ENCODE measurements around the gene FYTTD1.

The FYTTD1 gene

DNA sequence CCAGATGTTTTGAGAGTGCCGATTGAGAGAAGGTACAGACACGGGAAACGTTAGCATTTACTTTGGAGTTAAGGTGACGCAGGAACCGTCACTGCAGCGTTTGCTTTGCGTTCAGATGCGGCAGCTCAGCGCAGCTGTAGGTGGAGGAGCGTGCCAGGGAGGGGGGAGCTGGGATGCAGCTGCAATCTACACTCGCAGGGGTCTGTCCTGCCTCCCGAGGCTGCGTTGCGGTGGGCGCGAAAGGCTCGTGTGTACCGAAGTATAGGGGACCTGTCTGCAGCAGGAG, 425 bp upstream of the FYTTD1 start:
- peak; percentile 52 for ATAC-seq (ENCODE audit: low read depth)

DNA sequence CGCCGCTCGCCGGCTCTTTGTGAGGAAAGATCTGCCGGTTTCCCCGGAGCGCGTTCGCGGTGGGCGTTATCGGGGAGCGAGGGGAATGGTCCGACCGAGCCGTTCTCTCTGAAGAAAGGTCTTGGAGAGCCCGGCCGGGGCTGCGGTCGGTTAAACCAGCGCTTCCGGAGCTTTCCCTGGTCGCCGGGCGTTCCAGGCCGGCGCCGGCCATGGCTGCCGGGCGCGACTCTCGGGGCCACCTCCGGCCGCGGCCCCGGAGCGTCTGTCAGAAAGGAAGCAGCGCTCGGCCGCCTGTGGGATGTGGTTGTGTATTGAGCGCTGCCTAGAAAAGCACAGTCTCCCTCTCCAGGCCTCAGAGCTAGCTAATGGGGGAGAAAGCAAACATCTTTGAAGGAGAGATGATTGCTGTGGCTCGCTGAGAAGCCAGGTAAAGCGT, 731 bp downstream of the FYTTD1 start:
- Mint-ChIP-seq H3K27me3 (no peaks in the 10 kb centered on the region), H3K4me3 (peak overlapping the region; percentile 93), H3K36me3 (no peaks in the 10 kb centered on the region), H3K27ac (peak overlapping the region; percentile 94), H3K4me1 (peaks cover 29% of the 10 kb centered on the region), H3K9me3 (no peaks in the 10 kb centered on the region)
- peak; percentile 50 to 58 for DNase-seq (ENCODE audit: low spot score in 2 of 2)
- ATAC-seq (ENCODE audit: low read depth), result peak; percentile 39

More for the DNA sequence above, 425 bp upstream of the FYTTD1 start:
- Mint-ChIP-seq H3K4me3 (peak overlapping the region; percentile 93), H3K9me3 (no peaks in the 10 kb centered on the region), H3K27me3 (no peaks in the 10 kb centered on the region), H3K27ac (peak overlapping the region; percentile 94), H3K4me1 (peaks cover 26% of the 10 kb centered on the region), H3K36me3 (no peaks in the 10 kb centered on the region)
- no peak for DNase-seq (ENCODE audit: low spot score in 2 of 2)

DNA sequence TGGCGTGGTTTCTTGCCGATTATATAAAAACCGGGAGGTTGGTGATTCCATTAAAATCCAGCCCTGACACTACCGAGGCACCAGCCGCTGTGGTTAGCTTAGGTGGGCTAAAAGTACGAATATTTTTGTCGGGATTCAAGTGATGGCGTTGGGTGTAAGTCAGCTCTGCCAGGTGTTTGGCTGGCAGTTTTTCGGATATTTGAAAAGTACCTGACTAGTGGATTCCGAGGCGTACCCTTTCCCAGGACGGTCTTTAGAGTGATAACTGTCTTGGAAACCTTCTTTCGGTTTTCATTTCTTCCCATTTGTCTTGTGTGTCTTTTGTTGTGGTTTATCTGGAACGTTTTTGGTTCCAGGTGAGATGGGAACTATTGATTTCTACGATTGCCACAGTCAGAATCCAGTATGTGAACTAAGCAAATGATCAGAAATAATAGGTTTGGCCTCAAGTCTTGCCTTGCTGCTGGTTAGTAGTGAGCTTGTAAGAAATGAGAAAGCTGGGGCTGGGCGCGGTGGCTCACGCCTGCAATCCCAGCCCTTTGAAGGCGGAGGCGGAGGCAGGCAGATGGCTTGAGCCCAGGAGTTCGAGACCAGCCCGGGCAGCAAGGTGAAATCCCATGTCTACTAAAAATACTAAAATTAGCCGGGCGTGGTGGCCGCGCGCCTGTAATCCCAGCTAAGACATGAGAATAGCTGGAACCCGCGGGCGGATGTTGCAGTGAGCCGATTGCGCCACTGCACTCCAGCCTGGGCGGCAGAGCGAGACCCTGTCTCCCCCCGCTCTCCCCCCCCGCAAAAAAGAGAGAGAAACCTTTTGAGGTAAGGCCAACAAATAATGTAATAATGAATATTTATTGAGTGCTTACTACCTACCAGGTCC, 1.4 kb downstream of the FYTTD1 start:
- Mint-ChIP-seq H3K27ac (peak overlapping the region; percentile 94), H3K9me3 (no peaks in the 10 kb centered on the region), H3K36me3 (no peaks in the 10 kb centered on the region), H3K27me3 (no peaks in the 10 kb centered on the region), H3K4me1 (peaks cover 34% of the 10 kb centered on the region), H3K4me3 (peak overlapping the region; percentile 93)
- DNase-seq (ENCODE audit: low spot score in 2 of 2) (no peak), ATAC-seq (ENCODE audit: low read depth) (no peak)

DNA sequence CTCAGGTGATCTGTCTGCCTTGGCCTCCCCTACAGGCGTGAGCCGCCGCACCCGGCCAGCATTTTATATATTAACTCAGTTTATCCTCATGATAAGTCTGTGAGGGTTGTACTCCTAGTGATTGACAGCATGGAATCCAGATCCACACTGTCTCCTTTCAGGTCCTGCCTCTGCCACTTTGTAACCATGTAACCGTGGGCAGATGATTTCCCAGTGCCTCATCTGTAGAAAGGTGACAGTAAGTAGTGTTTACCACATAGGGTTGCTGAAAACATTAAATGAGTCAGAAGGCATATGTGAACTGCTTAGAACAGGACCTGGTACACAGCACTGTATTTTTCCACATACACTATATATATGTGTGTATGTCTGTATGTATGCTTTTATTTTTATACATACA, 2.4 kb downstream of the FYTTD1 start:
- Mint-ChIP-seq H3K4me3 (peak overlapping the region; percentile 62), H3K4me1 (peaks cover 36% of the 10 kb centered on the region)
- DNase-seq (ENCODE audit: low spot score in 2 of 2), result no peak

DNA sequence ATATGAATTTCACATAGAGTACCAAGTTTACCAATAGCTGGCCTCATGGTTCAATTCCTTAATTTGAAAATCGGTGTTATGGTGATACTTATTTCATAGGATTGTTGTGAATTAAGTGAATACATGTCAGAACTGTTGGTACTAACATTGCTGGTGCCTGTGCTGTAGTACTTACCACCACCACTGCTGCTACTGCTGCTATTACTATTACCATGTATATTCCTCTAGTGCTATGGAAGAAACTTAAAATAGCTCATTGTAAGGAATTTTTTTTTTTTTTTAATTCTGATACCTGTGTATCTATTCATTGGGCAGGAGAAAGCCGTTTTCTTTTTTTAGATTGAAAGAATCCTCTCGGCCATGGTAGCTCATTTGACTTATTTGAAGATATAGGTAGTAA, 3.6 kb downstream of the FYTTD1 start:
- no peak overlapping the region for H3K4me3 Mint-ChIP-seq
- H3K27me3 Mint-ChIP-seq, result no peaks in the 10 kb centered on the region

More for the DNA sequence above, 2.4 kb downstream of the FYTTD1 start:
- H3K9me3 Mint-ChIP-seq, result no peaks in the 10 kb centered on the region
- H3K36me3 Mint-ChIP-seq, result no peaks in the 10 kb centered on the region
- ATAC-seq (ENCODE audit: low read depth), result no peak
- peak overlapping the region; percentile 65 for H3K27ac Mint-ChIP-seq
- no peaks in the 10 kb centered on the region for H3K27me3 Mint-ChIP-seq

DNA sequence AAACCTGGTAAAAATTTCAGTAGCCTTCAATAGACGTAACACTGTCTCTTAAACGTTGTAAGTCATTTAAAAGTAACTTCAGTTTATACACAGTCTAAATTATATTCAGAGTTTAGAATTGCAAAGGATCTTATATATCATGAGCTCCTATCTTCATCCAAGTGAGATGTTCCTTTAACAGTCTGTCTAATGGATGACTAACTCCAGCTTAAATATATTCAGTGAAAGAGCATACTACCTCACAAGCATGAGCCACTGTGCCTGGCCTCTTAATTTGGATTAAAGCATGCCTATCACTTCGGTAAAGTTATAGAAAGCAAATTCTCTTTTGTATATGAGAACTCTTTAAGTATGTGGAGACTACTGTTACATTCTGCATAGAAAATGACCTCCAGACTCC, 7.0 kb downstream of the FYTTD1 start:
- Mint-ChIP-seq H3K27ac (no peak overlapping the region), H3K36me3 (no peaks in the 10 kb centered on the region), H3K4me1 (peaks cover 22% of the 10 kb centered on the region), H3K27me3 (no peaks in the 10 kb centered on the region), H3K4me3 (no peak overlapping the region), H3K9me3 (no peaks in the 10 kb centered on the region)
- DNase-seq (ENCODE audit: low spot score in 2 of 2), result no peak
- no peak for ATAC-seq (ENCODE audit: low read depth)

More for the DNA sequence above, 3.6 kb downstream of the FYTTD1 start:
- Mint-ChIP-seq H3K9me3 (no peaks in the 10 kb centered on the region), H3K4me1 (peaks cover 36% of the 10 kb centered on the region), H3K36me3 (no peaks in the 10 kb centered on the region), H3K27ac (peak overlapping the region; percentile 24)
- no peak for DNase-seq (ENCODE audit: low spot score in 2 of 2)
- no peak for ATAC-seq (ENCODE audit: low read depth)

DNA sequence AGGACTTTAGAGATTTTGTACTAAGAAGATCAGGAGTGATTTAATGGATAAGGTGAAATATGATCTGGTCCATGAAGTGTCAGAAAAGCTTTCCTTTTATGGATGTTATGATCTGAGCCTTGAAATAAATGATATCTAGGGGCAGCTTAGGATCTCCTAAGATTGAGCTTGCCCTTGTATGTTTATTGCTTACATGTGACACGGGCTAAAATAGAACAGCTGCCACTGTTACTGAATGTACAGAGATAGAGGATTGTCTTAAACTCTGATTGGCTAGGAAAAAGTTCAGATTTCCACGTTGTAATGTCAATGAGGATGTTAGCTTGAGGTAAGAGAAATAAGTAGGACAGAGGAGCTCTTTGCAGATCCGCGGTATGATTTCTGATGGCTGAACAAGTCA, 8.8 kb downstream of the FYTTD1 start:
- H3K27me3 Mint-ChIP-seq, result no peaks in the 10 kb centered on the region
- ATAC-seq (ENCODE audit: low read depth) (no peak), DNase-seq (ENCODE audit: low spot score in 2 of 2) (no peak)
- no peak overlapping the region for H3K27ac Mint-ChIP-seq
- H3K36me3 Mint-ChIP-seq, result peaks cover 2% of the 10 kb centered on the region
- peaks cover 13% of the 10 kb centered on the region for H3K4me1 Mint-ChIP-seq
- no peaks in the 10 kb centered on the region for H3K9me3 Mint-ChIP-seq
- H3K4me3 Mint-ChIP-seq, result no peak overlapping the region

DNA sequence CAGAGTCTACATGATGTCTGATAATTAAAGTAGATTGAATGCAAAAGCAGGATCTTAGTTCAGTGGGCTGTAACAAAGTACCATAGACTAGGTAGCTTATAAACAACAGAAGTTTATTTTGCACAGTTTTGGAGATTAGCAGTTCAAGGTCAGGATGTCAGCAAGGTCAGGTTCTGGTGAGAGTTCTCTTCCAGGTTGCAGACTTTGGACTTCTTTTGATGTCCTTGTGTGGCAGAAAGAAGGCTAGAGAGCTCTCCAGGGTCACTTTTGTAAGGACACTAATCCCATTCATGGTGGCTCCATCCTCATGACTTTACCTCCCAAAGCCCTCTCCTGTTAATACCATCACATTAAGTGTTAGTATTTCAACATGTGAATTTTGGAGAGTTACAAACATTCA, 12.1 kb downstream of the FYTTD1 start:
- Mint-ChIP-seq H3K4me1 (no peaks in the 10 kb centered on the region), H3K4me3 (no peak overlapping the region), H3K27me3 (no peaks in the 10 kb centered on the region), H3K9me3 (no peaks in the 10 kb centered on the region), H3K27ac (no peak overlapping the region), H3K36me3 (peaks cover 11% of the 10 kb centered on the region)
- ATAC-seq (ENCODE audit: low read depth) (no peak), DNase-seq (ENCODE audit: low spot score in 2 of 2) (no peak)

DNA sequence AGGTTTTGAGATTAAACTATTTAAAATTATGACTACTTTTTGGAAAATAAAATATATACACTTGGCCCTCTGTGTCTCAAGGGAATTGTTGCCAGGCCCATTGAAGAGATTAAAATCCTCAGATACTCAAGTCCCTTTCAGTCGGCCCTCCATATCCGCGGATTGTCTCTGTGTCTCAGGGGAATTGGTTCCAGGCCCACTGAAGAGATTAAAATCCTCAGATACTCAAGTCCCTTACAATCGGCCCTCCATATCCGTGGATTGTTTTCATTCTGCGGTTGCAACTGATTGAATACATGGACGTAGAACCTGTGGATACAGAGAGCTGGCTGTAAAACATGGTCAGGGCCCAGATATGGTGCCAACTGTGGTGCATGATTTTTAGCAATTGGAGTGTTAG, 25.6 kb downstream of the FYTTD1 start:
- H3K36me3 Mint-ChIP-seq, result peaks cover 40% of the 10 kb centered on the region
- H3K4me3 Mint-ChIP-seq, result no peak overlapping the region
- peak overlapping the region; percentile 33 for H3K27ac Mint-ChIP-seq
- ATAC-seq (ENCODE audit: low read depth) (no peak), DNase-seq (ENCODE audit: low spot score in 2 of 2) (no peak)
- peaks cover 19% of the 10 kb centered on the region for H3K4me1 Mint-ChIP-seq
- H3K27me3 Mint-ChIP-seq, result no peaks in the 10 kb centered on the region
- H3K9me3 Mint-ChIP-seq, result no peaks in the 10 kb centered on the region

DNA sequence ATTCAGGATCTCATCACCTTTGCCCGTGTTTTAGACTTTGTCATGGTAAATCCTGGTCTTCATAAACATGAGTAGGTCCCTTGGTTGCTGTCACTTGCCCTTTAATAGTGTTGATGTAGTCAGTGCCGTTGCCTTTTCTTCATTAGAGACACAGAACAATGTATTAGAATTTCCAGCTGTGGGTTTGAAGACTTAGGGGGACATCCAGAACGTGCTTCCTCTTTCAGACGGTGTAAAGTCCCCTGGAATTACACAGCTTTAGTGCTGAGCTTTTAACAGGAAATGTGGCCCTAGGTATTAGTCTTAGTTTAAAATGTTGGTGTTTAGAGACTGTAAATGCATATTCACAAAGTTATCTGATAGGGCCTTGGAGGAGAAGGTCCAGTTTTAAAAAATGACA, 32.5 kb downstream of the FYTTD1 start:
- Mint-ChIP-seq H3K4me1 (peaks cover 16% of the 10 kb centered on the region), H3K27ac (peak overlapping the region; percentile 89), H3K4me3 (no peak overlapping the region), H3K27me3 (no peaks in the 10 kb centered on the region), H3K36me3 (peaks cover 18% of the 10 kb centered on the region), H3K9me3 (no peaks in the 10 kb centered on the region)
- DNase-seq (ENCODE audit: low spot score in 2 of 2) (peak in 1 of 2 donors; percentile 54), ATAC-seq (ENCODE audit: low read depth) (peak; percentile 96)

DNA sequence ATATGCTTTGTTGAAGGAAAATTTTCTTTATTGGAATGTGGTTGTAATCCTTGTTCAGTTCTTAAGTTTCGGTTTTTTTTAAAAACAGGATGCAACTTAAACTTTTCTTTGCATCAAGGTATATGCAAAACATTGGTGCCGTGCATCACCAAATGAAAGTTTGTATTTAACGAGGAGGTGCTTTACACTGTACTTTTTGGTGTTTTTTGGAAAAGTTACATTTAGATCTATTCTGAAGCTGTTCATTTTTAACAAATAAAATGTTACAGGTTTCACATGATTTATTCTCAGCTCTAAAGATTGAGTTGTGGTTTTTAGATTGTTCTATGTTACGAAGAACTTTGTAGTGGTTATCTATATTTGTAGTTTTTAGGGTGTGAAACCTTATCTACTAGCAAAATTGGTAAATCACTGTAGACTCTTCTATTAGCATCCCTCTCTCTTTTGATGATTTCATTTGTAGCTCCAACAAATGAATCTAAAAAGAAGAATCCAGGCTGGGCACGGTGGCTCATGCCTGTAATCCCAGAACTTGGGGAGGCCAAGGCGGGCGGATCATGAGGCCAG, 34.4 kb downstream of the FYTTD1 start:
- Mint-ChIP-seq H3K36me3 (peaks cover 10% of the 10 kb centered on the region), H3K9me3 (no peaks in the 10 kb centered on the region), H3K4me3 (peak overlapping the region; percentile 43), H3K27me3 (no peaks in the 10 kb centered on the region), H3K27ac (peak overlapping the region; percentile 90), H3K4me1 (peaks cover 16% of the 10 kb centered on the region)
- ATAC-seq (ENCODE audit: low read depth) (no peak), DNase-seq (ENCODE audit: low spot score in 2 of 2) (no peak)

DNA sequence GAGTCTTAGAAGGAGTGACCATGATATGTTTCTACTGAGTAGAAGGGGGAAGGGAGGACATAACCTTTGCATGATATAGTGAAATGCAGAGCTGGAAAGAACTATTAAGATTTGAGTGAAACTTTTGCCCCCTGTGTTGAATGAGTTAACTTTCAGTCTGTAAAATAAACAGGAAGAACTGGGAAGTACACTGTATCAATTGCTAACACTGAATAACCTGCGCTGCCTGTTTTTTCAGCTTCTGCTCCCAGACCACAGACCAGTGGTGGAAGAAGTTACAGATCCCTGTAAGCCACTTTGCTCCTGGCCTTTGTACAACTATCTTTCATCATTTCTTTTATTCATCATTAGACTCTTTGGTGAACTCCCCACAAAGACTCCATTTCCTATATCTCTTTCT, 37.7 kb downstream of the FYTTD1 start:
- Mint-ChIP-seq H3K4me1 (peaks cover 20% of the 10 kb centered on the region), H3K27ac (no peak overlapping the region), H3K4me3 (no peak overlapping the region), H3K27me3 (no peaks in the 10 kb centered on the region), H3K9me3 (no peaks in the 10 kb centered on the region), H3K36me3 (peaks cover 1% of the 10 kb centered on the region)
- ATAC-seq (ENCODE audit: low read depth) (no peak), DNase-seq (ENCODE audit: low spot score in 2 of 2) (no peak)

DNA sequence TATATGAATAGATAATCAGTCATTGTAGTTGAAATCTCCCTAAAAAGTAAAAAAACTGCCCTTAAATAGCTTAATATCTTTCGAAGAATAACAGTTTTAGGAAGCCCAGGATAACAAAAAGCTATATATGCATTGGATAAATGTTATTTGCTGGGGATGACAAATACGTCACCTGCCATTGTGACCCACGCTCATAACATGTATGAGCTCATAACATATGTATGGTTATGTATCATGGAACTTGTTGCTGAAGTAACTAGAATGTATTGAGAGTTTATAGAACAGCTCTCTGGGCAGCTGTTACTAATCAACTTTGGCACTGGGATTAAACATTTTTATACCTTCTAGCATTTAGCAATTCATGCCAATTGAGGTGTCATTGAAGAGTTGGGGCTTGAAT, 39.6 kb downstream of the FYTTD1 start:
- ATAC-seq (ENCODE audit: low read depth), result no peak
- Mint-ChIP-seq H3K36me3 (no peaks in the 10 kb centered on the region), H3K4me3 (no peak overlapping the region), H3K27ac (peak overlapping the region; percentile 91), H3K9me3 (no peaks in the 10 kb centered on the region), H3K27me3 (no peaks in the 10 kb centered on the region), H3K4me1 (peaks cover 21% of the 10 kb centered on the region)
- DNase-seq (ENCODE audit: low spot score in 2 of 2), result no peak

DNA sequence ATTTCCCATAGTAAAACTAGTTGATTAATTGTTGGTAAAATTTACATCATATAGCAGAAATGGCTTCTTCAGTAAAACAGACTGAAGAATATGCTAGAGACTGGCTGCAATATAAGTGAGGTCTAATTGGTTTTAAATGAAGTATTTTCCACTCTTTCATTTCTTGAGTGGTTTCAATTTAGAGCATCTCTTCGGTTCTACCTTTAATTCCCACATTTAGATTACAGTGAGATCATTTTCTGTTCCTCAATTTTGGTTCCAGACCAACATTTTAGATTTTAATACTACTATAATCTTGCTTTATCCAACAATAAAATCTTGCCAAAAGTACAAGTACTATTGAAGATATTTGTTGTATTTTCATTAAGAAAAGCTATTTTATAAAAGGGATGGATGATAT, 40.4 kb downstream of the FYTTD1 start:
- H3K27ac Mint-ChIP-seq, result peak overlapping the region; percentile 91
- peaks cover 20% of the 10 kb centered on the region for H3K4me1 Mint-ChIP-seq
- H3K36me3 Mint-ChIP-seq, result no peaks in the 10 kb centered on the region
- no peaks in the 10 kb centered on the region for H3K27me3 Mint-ChIP-seq
- no peaks in the 10 kb centered on the region for H3K9me3 Mint-ChIP-seq
- no peak for ATAC-seq (ENCODE audit: low read depth)
- no peak for DNase-seq (ENCODE audit: low spot score in 2 of 2)
- peak overlapping the region; percentile 92 for H3K4me3 Mint-ChIP-seq

All from memory B cell (primary cell).